Measurements from ENCODE around the gene LRIG3.

DNA sequence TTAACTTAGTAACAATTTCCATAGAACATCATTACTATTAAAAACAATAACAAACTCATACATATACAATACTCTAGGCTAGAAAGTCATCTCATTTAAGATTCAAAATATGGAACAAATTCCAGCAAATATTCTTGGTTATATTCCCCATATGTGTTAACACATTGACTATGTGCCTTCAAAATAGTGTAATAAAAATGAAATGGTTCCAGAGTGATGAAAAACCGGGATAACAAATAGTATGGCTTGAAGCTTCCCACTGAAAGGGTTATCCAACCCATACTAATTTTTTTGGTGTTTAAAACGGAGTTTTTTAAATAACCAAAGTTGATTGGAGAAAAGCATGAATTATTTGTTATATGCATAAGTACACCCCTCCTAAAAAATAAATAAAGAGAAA lies 5.3 kb downstream of the LRIG3 start:
- TF ChIP-seq POLR2A (IDR thresholded peaks at IDR 0.05) (no peak), CTCF (IDR thresholded peaks at IDR 0.05) (no peak)

Measured in heart left ventricle (tissue), 13 donors.